Tibial nerve (tissue), 4 donors: ENCODE measurements around the gene UPF1. TPM values are rescaled to one million over a fixed set of nuclear protein-coding genes. Genes with fewer than 3 reads are reported as not detected.
"Not testable (repeated sequence)": the region's sequence is repeated elsewhere in the genome, so short reads cannot be mapped to it uniquely, and the experiment has no call there.

ENCODE experiments used
- DNase-seq, 2 donors: peaks; one replicate each; pipeline ENCODE4 v3.0.0-alpha.2; 2019; ENCODE audit warnings: low spot score in 2 of 2
- H3K27ac ChIP-seq, 4 donors: fragments of 200-600 bp; sonication (generic) in 3 of 4; one replicate each; pipeline ENCODE4 v1.5.1; 2017 to 2019; ENCODE audit warnings: mild to moderate bottlenecking in 1 of 4
- H3K27me3 ChIP-seq, 2 donors: fragments of 200-600 bp; sonication (generic) in 1 of 2; one replicate each; pipeline versions ENCODE4 v1.5.1 to v1.6.0; 2017 to 2019
- H3K36me3 ChIP-seq, 3 donors: fragments of 200-600 bp; sonication (generic); one replicate each; pipeline ENCODE4 v1.5.1; 2018 to 2019
- H3K4me1 ChIP-seq, 4 donors: fragments of 200-600 bp; sonication (generic) in 3 of 4; one replicate each; pipeline ENCODE4 v1.5.1; 2017 to 2019
- H3K4me3 ChIP-seq, 4 donors: fragments of 200-600 bp; sonication (generic) in 3 of 4; one replicate each; pipeline ENCODE4 v1.5.1; 2017 to 2019; ENCODE audit warnings: mild to moderate bottlenecking in 1 of 4, moderate library complexity in 1 of 4
- H3K9me3 ChIP-seq, 4 donors: fragments of 200-600 bp; sonication (generic) in 3 of 4; one replicate each; pipeline ENCODE4 v1.5.1; 2017 to 2019
- EP300 ChIP-seq, 2 donors: sonication (generic); formaldehyde crosslinking; IDR thresholded peaks; one replicate each; pipeline ENCODE4 v1.6.1; 2017; ENCODE audit warnings: antibody characterized with exemption in 2 of 2, mild to moderate bottlenecking in 1 of 2
- POLR2A ChIP-seq, 2 donors: fragments of 450-650 bp; IDR thresholded peaks; one replicate each; pipeline ENCODE4 v1.6.1; 2017; ENCODE audit warnings: antibody characterized with exemption in 2 of 2, mild to moderate bottlenecking in 2 of 2, moderate library complexity in 2 of 2
- WGBS, 2 donors: methylation state at CpG; one replicate each; pipeline ENCODE4 v1.1.5; 2018; 5-methylcytosine and 5-hydroxymethylcytosine counted together
- total RNA-seq, 4 donors: library from RNA; depleted of rRNA; stranded (reverse); fragments of >200 nt; gene quantifications; one replicate each; pipeline ENCODE4 v1.1.0, GENCODE V29; 2016
- TF ChIP-seq, protein P1 (sequence below), 5 experiments: fragments of 200-600 bp in 3 of 5; fragments of 450-650 bp in 2 of 5; sonication (generic) in 3 of 5; IDR thresholded peaks; one replicate each; pipeline ENCODE4 v1.5.1; 2016 to 2019; ENCODE audit warnings: antibody characterized with exemption in 5 of 5, mild to moderate bottlenecking in 3 of 5, moderate library complexity in 2 of 5

UPF1 gene
- total RNA-seq, 4 donors from 2014 or later: 75.6 to 117 (median 87.9) TPM

DNA sequence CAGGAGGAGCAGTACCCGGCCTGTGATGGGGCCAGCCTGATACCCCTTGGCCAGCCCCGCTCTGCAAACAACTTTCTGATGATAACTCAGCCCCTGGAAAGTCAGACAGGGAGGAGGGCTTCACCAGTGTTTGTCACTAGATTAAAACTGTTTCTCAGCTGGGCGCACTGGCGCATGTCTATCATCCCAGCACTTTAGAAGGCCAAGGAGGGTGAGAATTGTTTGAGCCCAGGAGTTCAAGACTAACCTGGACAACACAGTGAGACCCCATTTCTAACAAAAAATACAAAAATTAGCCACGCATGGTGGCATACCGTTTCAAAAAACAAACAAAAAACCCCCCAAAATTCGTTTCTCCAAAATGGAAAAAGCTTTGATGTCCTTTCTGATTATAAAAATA is 69.7 kb downstream of the UPF1 start:
- Histone ChIP-seq H3K36me3 (peaks cover 0 to 82% (median 8%) of the 10 kb centered on the region in 3 donors), H3K9me3 (no peaks in the 10 kb centered on the region), H3K27me3 (peaks cover 0 to 4% of the 10 kb centered on the region in 2 donors), H3K4me3 (no peak overlapping the region), H3K27ac (no peak overlapping the region), H3K4me1 (peaks cover 0 to 13% (median 1%) of the 10 kb centered on the region in 4 donors)
- WGBS, 2 donors: 91 to 96% methylated on average over 6 to 7 of the region's 7 CpGs
- no peak for DNase-seq
- TF ChIP-seq EP300 (IDR thresholded peaks at IDR 0.05) (no peak), POLR2A (IDR thresholded peaks at IDR 0.05) (no peak)
- TF ChIP-seq, protein P1, sequence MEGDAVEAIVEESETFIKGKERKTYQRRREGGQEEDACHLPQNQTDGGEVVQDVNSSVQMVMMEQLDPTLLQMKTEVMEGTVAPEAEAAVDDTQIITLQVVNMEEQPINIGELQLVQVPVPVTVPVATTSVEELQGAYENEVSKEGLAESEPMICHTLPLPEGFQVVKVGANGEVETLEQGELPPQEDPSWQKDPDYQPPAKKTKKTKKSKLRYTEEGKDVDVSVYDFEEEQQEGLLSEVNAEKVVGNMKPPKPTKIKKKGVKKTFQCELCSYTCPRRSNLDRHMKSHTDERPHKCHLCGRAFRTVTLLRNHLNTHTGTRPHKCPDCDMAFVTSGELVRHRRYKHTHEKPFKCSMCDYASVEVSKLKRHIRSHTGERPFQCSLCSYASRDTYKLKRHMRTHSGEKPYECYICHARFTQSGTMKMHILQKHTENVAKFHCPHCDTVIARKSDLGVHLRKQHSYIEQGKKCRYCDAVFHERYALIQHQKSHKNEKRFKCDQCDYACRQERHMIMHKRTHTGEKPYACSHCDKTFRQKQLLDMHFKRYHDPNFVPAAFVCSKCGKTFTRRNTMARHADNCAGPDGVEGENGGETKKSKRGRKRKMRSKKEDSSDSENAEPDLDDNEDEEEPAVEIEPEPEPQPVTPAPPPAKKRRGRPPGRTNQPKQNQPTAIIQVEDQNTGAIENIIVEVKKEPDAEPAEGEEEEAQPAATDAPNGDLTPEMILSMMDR (IDR thresholded peaks at IDR 0.05): no peak

DNA sequence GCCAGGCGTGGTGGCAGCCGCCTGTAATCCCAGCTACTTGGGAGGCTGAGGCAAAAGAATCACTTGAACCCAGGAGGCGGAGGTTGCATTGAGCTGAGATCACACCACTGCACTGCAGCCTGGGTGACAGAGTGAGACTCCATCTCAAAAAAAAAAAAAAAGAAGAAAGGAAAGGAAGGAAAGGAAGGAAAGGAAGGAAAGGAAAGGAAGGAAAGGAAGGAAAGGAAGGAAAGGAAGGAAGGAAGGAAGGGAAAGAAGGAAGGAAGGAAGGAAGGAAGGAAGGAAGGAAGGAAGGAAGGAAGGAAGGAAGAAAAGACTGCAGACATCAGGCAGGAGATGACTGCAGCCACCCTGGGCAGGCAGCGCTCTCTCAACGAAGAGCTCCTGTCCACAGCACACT is 70.8 kb downstream of the UPF1 start:
- not testable (repeated sequence) for H3K9me3 ChIP-seq, H3K4me3 ChIP-seq, H3K27ac ChIP-seq, DNase-seq, H3K4me1 ChIP-seq, H3K27me3 ChIP-seq
- peaks cover 0 to 92% (median 15%) of the 10 kb centered on the region in 3 donors for H3K36me3 ChIP-seq
- 96 to 98% methylated on average over 5 of the region's 5 CpGs for WGBS, 2 donors

DNA sequence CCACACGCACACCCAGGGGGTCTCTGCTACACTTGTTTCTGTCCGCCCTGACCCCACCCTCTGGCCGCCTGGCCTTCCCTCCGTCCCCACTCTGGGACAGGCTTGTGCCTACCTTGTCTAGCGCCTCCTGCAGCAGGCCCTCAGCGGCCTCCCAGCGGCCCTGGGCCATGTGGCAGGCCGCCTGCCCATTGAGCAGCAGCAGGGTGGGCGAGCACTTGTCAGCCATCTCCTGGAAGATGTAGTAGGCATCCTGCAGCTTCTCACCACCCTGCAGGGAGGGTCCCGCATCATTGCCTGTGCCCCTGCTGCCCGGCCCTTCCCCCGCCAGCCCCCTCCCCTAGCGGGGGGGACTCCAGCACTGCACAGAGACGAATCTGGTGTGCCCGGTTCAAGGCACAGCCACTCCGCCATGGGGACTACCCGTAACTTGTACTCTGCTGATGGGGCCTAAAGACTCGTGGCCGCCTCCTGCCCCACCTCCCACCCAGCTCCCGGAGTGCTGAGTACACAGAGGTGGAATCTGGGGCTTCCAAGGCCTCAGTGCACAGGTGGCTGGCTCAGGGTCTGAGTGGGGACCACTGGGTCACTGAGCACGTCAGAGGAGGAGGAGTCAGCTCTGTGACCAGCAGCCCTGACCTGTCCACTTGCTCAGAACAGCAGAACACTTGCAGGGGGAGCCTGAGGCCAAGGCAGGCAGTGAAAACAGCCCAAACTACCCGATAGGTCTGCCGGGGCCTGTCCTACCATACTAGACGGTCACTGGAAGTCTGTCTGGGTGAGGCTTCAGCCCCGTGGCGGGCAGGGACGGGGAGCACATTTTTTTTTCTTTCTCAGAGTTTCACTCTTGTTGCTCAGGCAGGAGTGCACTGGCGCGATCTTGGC is 71.6 kb downstream of the UPF1 start:
- H3K4me1 ChIP-seq: peaks cover 0 to 4% (median 0%) of the 10 kb centered on the region in 4 donors
- peaks cover 0 to 98% (median 15%) of the 10 kb centered on the region in 3 donors for H3K36me3 ChIP-seq
- H3K27ac ChIP-seq: no peak overlapping the region
- no peak for DNase-seq
- 84 to 86% methylated on average over 23 to 27 of the region's 29 CpGs for WGBS, 2 donors
- H3K4me3 ChIP-seq: no peak overlapping the region
- TF ChIP-seq POLR2A (IDR thresholded peaks at IDR 0.05) (no peak), EP300 (IDR thresholded peaks at IDR 0.05) (no peak)
- TF ChIP-seq, protein P1 (IDR thresholded peaks at IDR 0.05): no peak
- no peaks in the 10 kb centered on the region for H3K27me3 ChIP-seq
- no peaks in the 10 kb centered on the region for H3K9me3 ChIP-seq

DNA sequence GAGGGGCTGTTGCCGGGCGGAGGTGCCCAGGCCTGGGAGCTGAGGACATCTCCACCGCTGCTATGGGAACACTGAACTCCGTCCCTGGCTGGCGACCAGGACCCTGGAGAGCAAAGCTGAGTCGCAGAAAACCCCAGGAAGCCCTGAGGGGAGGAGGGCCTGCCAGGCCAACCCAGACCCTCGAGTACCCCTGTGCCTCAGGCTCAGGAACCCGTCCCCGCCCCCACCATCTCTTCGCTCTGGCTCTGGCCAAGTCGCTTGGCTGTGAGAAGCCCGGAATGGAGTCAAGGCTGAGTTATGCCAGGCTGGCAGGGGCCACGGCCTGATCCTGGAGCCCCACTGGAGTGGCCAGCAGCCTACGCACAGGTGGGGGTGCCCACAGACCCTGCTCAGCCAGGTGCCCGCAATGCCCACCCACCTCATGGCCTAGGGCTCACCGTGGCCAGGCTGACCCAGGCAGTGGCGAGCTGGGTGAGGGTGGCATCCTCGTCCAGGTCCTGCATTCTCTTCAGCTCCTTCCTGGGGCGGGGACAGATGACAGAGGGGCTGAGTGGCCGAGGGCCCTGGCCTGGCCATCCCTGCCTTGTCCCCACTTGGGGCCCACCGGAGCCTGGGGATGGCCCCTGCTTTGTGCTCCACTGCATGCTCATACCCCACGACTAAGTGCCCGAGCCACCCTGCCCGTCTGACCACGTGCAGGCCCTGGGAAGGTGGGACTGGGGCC is 72.7 kb downstream of the UPF1 start:
- DNase-seq: no peak
- H3K36me3 ChIP-seq: peaks cover 0 to 96% (median 14%) of the 10 kb centered on the region in 3 donors

DNA sequence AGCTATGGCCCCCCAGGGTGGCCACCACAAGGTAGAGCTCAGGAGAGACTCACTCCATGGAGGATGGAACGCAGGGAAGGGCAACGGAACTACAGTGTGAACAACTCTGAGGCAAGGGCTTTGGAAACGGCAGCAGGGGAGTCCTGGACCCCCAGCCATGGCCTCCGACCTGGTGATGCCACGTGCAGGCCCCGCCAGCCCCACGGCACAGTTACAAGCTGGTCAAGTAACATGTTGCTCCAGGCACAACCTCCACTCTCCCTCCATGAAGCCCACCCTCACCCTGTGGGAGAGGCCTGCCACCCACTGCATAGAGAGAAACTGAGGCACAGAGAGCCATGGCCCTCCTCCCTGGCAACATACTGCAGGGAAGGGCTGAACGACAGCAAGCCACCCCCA is 73.3 kb downstream of the UPF1 start:
- no peak for TF ChIP-seq POLR2A (IDR thresholded peaks at IDR 0.05)
- no peak for TF ChIP-seq EP300 (IDR thresholded peaks at IDR 0.05)
- TF ChIP-seq, protein P1 (IDR thresholded peaks at IDR 0.05): no peak

More for the DNA sequence above, 72.7 kb downstream of the UPF1 start:
- H3K4me1 ChIP-seq: no peaks in the 10 kb centered on the region
- WGBS, 2 donors: 82 to 89% methylated on average over 15 to 22 of the region's 25 CpGs
- no peak for TF ChIP-seq EP300 (IDR thresholded peaks at IDR 0.05)
- TF ChIP-seq POLR2A (IDR thresholded peaks at IDR 0.05): no peak
- no peak overlapping the region for H3K4me3 ChIP-seq
- H3K27me3 ChIP-seq: no peaks in the 10 kb centered on the region
- H3K27ac ChIP-seq: no peak overlapping the region
- no peaks in the 10 kb centered on the region for H3K9me3 ChIP-seq

More for the DNA sequence above, 73.3 kb downstream of the UPF1 start:
- Histone ChIP-seq H3K27ac (no peak overlapping the region), H3K9me3 (no peaks in the 10 kb centered on the region), H3K4me3 (no peak overlapping the region), H3K27me3 (no peaks in the 10 kb centered on the region), H3K4me1 (no peaks in the 10 kb centered on the region), H3K36me3 (peaks cover 0 to 96% (median 9%) of the 10 kb centered on the region in 3 donors)
- 89% methylated on average over 1 to 8 of the region's 8 CpGs for WGBS, 2 donors
- DNase-seq: no peak
